CD4-positive, CD25-positive, alpha-beta regulatory T cell (primary cell): ENCODE results near the gene KIF19. TPM values are rescaled to one million over a fixed set of nuclear protein-coding genes. Genes with fewer than 3 reads are reported as not detected.

Experiments used
- ATAC-seq, 2 donors: fragments of 150-1000 bp; cut with Tn5 transposase; one replicate each; pipeline ENCODE4 v1.10.0; 2021; ENCODE audit warnings: low read depth in 2 of 2, moderate number of reproducible peaks in 2 of 2, moderate library complexity in 1 of 2
- DNase-seq, 3 donors: peaks; one replicate each; pipeline versions ENCODE4 v3.0.0 to v3.0.0-alpha.2; 2012 to 2022; ENCODE audit warnings: mixed read lengths in 1 of 3
- H3K27ac ChIP-seq: one replicate; pipeline ENCODE4 v1.7.0; 2013; ENCODE audit warnings: mild to moderate bottlenecking, low read length; ENCODE audit not compliant: insufficient read depth, poor library complexity, severe bottlenecking
- H3K27me3 ChIP-seq: one replicate; pipeline ENCODE4 v1.7.0; 2013; ENCODE audit warnings: low read length; ENCODE audit not compliant: control insufficient read depth, insufficient read depth
- H3K36me3 ChIP-seq: one replicate; pipeline ENCODE4 v1.7.0; 2013; ENCODE audit warnings: mild to moderate bottlenecking, low read length, moderate library complexity; ENCODE audit not compliant: control insufficient read depth, insufficient read depth
- H3K4me1 ChIP-seq: 2 replicates; pipeline ENCODE4 v1.7.0; 2013; ENCODE audit warnings: mild to moderate bottlenecking, low read length; ENCODE audit not compliant: insufficient read depth, control insufficient read depth, poor library complexity, severe bottlenecking
- H3K4me3 ChIP-seq: one replicate; pipeline ENCODE4 v1.7.0; 2013; ENCODE audit warnings: low read depth, mild to moderate bottlenecking, low read length, moderate library complexity
- H3K9me3 ChIP-seq, 2 experiments: 1 replicate in 1 of 2; 2 replicates in 1 of 2; pipeline ENCODE4 v1.7.0; 2013; ENCODE audit warnings: low read length in 2 of 2, mild to moderate bottlenecking in 1 of 2, moderate library complexity in 1 of 2; ENCODE audit not compliant: control insufficient read depth in 2 of 2
- H3K27ac Mint-ChIP-seq, 3 donors: one replicate each; pipeline ENCODE4 v1.8.0; 2020 to 2022; ENCODE audit warnings: mild to moderate bottlenecking in 3 of 3, mixed read lengths in 3 of 3, moderate library complexity in 2 of 3
- H3K27me3 Mint-ChIP-seq: one replicate; pipeline ENCODE4 v1.8.0; 2022; ENCODE audit warnings: mild to moderate bottlenecking, mixed read lengths
- H3K36me3 Mint-ChIP-seq: one replicate; pipeline ENCODE4 v1.8.0; 2020; ENCODE audit warnings: mixed read lengths
- H3K4me1 Mint-ChIP-seq, 4 donors: one replicate each; pipeline ENCODE4 v1.8.0; 2020 to 2022; ENCODE audit warnings: mixed read lengths in 4 of 4, mild to moderate bottlenecking in 1 of 4
- H3K4me3 Mint-ChIP-seq, 4 donors: one replicate each; pipeline ENCODE4 v1.8.0; 2020 to 2022; ENCODE audit warnings: mild to moderate bottlenecking in 4 of 4, mixed read lengths in 4 of 4, moderate library complexity in 3 of 4
- H3K9me3 Mint-ChIP-seq, 7 donors: one replicate each; pipeline ENCODE4 v1.8.0; 2020 to 2022; ENCODE audit warnings: mixed read lengths in 7 of 7, mild to moderate bottlenecking in 3 of 7, moderate library complexity in 2 of 7
- polyA plus RNA-seq, 4 donors: library from polyadenylated mRNA; unstranded; fragments of 300-500 nt; fragmentation: Illumina TruSeq; gene quantifications; one replicate each; pipeline ENCODE4 v1.2.3, GENCODE V29; 2021
- total RNA-seq: library from RNA; stranded (reverse); gene quantifications from one replicate; pipeline ENCODE4 v1.2.3, GENCODE V29; 2022

Gene KIF19
- total and polyA plus RNA-seq, 5 donors from 2014 or later: 1.2 to 1.8 (median 1.4) TPM

DNA sequence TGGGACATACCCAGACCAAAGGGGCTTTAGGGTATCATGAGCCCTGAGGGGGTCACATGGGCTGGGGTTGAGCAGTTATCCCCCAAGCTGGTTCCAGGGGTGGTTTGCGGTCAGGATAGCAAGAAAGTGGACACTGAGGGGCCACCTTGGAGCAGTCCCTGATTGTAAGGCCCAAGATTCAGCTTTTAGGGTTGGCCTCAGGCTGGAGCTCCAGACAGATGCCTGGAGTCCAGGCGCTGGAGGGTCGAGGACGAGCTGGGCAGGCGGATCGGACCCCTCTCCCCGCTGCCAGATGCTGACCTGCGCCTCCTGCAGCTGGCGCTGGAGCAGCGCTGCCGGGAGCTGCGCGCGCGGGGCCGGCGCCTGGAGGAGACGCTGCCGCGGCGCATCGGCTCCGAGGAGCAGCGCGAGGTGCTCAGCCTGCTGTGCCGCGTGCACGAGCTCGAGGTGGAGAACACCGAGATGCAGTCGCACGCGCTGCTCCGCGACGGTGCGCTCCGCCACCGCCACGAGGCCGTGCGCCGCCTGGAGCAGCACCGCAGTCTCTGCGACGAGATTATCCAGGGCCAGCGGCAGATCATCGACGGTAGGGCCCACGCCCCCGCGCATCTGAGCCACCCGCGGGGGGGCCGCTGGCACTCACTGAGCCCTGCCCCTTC is 25.7 kb downstream of the KIF19 start:
- DNase-seq: peak in 1 of 3 donors; percentile 30
- Histone ChIP-seq H3K9me3 (no peaks in the 10 kb centered on the region), H3K27ac (no peak overlapping the region), H3K4me3 (no peak overlapping the region), H3K4me1 (no peaks in the 10 kb centered on the region), H3K36me3 (no peaks in the 10 kb centered on the region), H3K27me3 (peaks cover 9% of the 10 kb centered on the region)
- H3K4me3 Mint-ChIP-seq: no peak overlapping the region
- no peak for ATAC-seq
- H3K9me3 Mint-ChIP-seq: no peaks in the 10 kb centered on the region
- peaks cover 0 to 11% (median 4%) of the 10 kb centered on the region in 4 donors for H3K4me1 Mint-ChIP-seq
- H3K27me3 Mint-ChIP-seq: peaks cover 54% of the 10 kb centered on the region
- H3K27ac Mint-ChIP-seq: no peak overlapping the region
- H3K36me3 Mint-ChIP-seq: no peaks in the 10 kb centered on the region

DNA sequence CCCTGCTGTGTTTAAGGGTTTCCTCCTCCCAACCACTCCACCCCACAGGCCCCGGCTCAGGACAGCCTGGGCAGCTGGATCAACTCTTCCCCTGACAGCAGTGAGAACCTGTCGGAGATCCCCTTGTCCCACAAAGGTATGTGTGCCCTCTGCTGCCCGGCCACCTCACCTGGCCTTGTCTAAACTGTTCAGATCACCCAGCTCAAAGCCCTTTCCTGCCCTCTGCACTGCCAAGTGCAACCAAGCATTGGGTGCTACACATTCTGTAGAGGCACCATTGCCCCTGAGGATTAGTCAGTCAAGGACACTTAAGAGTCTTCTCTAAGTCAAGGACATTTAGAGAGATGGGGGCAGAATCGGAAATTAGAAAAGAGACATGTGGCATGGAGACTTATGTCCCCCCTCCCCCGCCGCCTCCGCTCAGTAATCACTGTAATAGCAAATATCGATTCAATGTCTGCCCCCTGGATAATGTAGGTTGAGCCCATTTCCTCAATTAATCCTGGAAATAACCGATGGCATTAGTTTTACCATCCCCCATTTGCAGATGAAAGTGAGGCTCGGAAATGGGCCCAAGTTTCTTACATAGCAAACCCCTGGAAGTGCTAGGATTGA is 27.5 kb downstream of the KIF19 start:
- no peak overlapping the region for H3K27ac Mint-ChIP-seq
- no peaks in the 10 kb centered on the region for H3K36me3 Mint-ChIP-seq
- H3K27ac ChIP-seq: no peak overlapping the region
- no peaks in the 10 kb centered on the region for H3K36me3 ChIP-seq
- H3K9me3 Mint-ChIP-seq: peaks cover 0 to 1% (median 0%) of the 10 kb centered on the region in 7 donors
- H3K9me3 ChIP-seq: no peaks in the 10 kb centered on the region
- H3K4me3 ChIP-seq: no peak overlapping the region
- H3K27me3 ChIP-seq: peaks cover 14% of the 10 kb centered on the region
- no peak for ATAC-seq
- H3K4me1 Mint-ChIP-seq: peaks cover 0 to 15% (median 6%) of the 10 kb centered on the region in 4 donors
- peaks cover 63% of the 10 kb centered on the region for H3K27me3 Mint-ChIP-seq
- DNase-seq: no peak
- peaks cover 7% of the 10 kb centered on the region for H3K4me1 ChIP-seq
- H3K4me3 Mint-ChIP-seq: peak overlapping the region in 1 of 4 donors; percentile 21

DNA sequence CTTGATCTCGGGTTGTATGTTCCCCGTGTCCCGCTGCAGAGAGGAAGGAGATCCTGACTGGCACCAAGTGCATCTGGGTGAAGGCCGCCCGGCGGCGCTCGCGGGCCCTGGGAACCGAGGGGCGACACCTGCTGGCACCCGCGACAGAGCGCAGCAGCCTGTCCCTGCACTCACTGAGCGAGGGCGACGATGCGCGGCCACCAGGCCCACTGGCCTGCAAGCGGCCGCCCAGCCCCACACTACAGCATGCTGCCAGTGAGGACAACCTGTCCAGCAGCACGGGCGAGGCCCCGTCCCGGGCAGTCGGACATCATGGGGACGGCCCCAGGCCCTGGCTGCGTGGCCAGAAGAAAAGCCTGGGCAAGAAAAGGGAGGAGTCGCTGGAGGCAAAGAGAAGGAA is 28.1 kb downstream of the KIF19 start:
- Histone ChIP-seq H3K27ac (no peak overlapping the region), H3K4me3 (no peak overlapping the region), H3K4me1 (peaks cover 7% of the 10 kb centered on the region), H3K36me3 (no peaks in the 10 kb centered on the region), H3K9me3 (no peaks in the 10 kb centered on the region), H3K27me3 (peaks cover 17% of the 10 kb centered on the region)
- H3K4me3 Mint-ChIP-seq: peak overlapping the region in 1 of 4 donors; percentile 21
- H3K27me3 Mint-ChIP-seq: peaks cover 64% of the 10 kb centered on the region
- H3K27ac Mint-ChIP-seq: no peak overlapping the region
- ATAC-seq (peak; percentile 40 to 52), DNase-seq (peak in 2 of 3 donors; percentile 29 to 67)
- H3K9me3 Mint-ChIP-seq: peaks cover 0 to 1% (median 0%) of the 10 kb centered on the region in 7 donors
- H3K4me1 Mint-ChIP-seq: peaks cover 0 to 16% (median 8%) of the 10 kb centered on the region in 4 donors
- no peaks in the 10 kb centered on the region for H3K36me3 Mint-ChIP-seq

DNA sequence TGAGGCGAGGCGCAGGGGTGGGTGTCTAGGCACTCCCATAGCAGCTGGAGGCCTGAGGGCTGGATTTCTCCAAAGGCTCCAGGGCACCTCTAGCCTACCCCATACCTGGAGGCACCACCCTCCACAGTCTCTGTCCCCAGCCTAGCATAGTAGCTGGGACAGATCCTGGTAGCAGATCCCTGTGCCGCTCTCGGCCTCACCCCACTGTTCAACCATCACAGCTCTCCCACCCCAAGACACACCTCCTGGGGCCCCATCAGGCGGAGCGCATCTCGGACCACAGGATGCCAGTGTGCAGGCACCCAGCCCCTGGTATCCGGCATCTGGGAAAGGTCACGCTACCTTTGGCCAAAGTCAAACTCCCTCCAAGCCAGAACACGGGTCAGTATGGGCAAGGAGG is 28.5 kb downstream of the KIF19 start:
- Histone ChIP-seq H3K27ac (no peak overlapping the region), H3K4me1 (peaks cover 7% of the 10 kb centered on the region), H3K27me3 (peaks cover 17% of the 10 kb centered on the region), H3K4me3 (no peak overlapping the region), H3K9me3 (no peaks in the 10 kb centered on the region), H3K36me3 (no peaks in the 10 kb centered on the region)
- no peak overlapping the region for H3K27ac Mint-ChIP-seq
- H3K9me3 Mint-ChIP-seq: peaks cover 0 to 1% (median 0%) of the 10 kb centered on the region in 7 donors
- peaks cover 0 to 16% (median 8%) of the 10 kb centered on the region in 4 donors for H3K4me1 Mint-ChIP-seq
- ATAC-seq (no peak), DNase-seq (no peak)
- H3K4me3 Mint-ChIP-seq: no peak overlapping the region
- peaks cover 65% of the 10 kb centered on the region for H3K27me3 Mint-ChIP-seq
- H3K36me3 Mint-ChIP-seq: no peaks in the 10 kb centered on the region

DNA sequence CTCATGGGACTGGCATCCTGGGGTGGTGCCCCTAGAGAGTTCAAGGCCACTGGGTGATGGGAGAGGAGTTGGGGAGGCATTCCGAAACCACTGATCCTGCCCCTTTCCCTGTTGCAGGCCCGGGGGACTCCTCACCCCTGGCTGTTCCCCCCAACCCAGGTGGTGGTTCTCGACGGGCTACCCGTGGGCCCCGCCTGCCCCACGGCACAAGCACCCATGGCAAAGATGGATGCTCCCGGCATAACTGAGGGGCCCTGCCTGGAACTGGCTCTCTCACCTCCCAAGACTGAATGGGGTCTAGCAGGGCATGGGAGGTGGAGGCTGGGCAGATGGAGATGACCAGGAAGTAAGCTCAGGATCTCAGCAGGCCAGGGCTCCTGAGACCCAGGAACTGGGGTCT is 29.0 kb downstream of the KIF19 start:
- Mint-ChIP-seq H3K4me3 (peak overlapping the region in 1 of 4 donors; percentile 21), H3K4me1 (peaks cover 0 to 16% (median 8%) of the 10 kb centered on the region in 4 donors), H3K36me3 (no peaks in the 10 kb centered on the region), H3K9me3 (peaks cover 0 to 1% (median 0%) of the 10 kb centered on the region in 7 donors), H3K27ac (no peak overlapping the region), H3K27me3 (peaks cover 65% of the 10 kb centered on the region)
- Histone ChIP-seq H3K27ac (no peak overlapping the region), H3K4me1 (peaks cover 7% of the 10 kb centered on the region), H3K27me3 (peaks cover 17% of the 10 kb centered on the region), H3K9me3 (no peaks in the 10 kb centered on the region), H3K36me3 (no peaks in the 10 kb centered on the region), H3K4me3 (no peak overlapping the region)
- ATAC-seq (no peak), DNase-seq (no peak)

DNA sequence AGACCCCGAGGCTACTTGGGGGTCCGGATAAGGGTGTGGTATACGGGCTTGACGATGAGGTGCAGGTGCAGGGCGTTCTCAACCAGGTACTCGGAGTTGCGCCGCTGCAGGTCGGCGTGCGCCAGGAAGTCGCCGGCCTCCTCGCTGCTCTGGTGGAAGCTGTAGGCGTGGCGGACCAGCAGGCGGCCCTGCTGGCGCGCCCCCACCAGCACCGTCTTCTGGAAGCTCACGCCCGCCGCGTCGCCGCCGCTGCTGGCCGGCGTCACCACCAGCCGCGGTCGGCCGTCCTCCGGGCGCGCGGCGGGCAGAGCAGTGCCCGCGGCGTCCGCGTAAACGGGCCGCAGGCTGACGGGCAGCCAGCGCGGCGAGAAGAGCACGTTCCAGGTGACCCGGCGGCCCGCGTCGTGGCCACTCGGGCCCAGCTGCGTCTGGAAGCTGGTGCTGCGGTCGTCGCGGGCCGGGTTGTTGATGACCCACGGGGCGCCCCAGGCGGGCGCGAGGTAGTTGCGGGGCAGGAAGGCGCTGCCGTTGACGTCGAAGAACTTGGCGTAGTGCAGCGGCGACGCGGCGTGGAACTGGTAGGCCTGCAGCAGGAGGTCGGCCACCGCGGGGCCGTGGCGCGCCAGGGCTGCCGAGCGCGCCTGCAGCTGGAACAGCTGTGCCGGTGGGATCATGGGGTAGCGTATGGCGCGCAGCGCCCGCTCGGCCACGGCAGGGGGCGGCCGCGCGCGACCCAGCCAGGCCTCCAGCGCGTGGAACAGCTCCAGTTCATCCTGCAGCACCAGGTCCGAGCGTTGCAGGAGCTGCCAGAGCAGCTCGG is 30.8 kb downstream of the KIF19 start:
- H3K4me1 Mint-ChIP-seq: peaks cover 0 to 17% (median 8%) of the 10 kb centered on the region in 4 donors
- H3K36me3 Mint-ChIP-seq: no peaks in the 10 kb centered on the region
- Histone ChIP-seq H3K27me3 (peaks cover 17% of the 10 kb centered on the region), H3K9me3 (no peaks in the 10 kb centered on the region), H3K4me3 (no peak overlapping the region), H3K4me1 (peaks cover 7% of the 10 kb centered on the region), H3K36me3 (no peaks in the 10 kb centered on the region), H3K27ac (no peak overlapping the region)
- peaks cover 0 to 1% (median 0%) of the 10 kb centered on the region in 7 donors for H3K9me3 Mint-ChIP-seq
- H3K27ac Mint-ChIP-seq: no peak overlapping the region
- H3K27me3 Mint-ChIP-seq: peaks cover 63% of the 10 kb centered on the region
- ATAC-seq: peak; percentile 25 to 36
- peak in 1 of 3 donors; percentile 43 for DNase-seq
- peak overlapping the region in 1 of 4 donors; percentile 39 for H3K4me3 Mint-ChIP-seq

DNA sequence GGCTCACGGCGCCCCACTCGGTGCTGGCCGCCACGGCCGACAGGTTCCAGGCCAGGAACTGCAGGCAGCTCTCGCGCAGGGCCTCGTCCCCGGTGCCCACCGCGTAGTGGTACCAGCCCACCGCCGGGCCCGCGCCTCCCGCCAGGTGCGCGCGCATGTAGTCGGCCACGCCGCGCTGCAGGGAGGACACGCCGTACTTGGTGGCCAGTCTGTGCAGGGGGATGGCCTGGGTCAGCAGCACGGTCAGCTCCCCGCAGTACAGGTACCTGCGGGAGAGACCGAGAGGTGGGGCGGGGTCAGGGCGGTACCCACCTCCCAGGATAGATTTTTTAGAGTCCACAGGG is 31.4 kb downstream of the KIF19 start:
- peaks cover 17% of the 10 kb centered on the region for H3K27me3 ChIP-seq
- no peak overlapping the region for H3K4me3 ChIP-seq
- H3K27ac ChIP-seq: no peak overlapping the region
- Mint-ChIP-seq H3K36me3 (no peaks in the 10 kb centered on the region), H3K4me3 (peak overlapping the region in 1 of 4 donors; percentile 61), H3K27ac (no peak overlapping the region), H3K4me1 (peaks cover 0 to 19% (median 8%) of the 10 kb centered on the region in 4 donors), H3K27me3 (peaks cover 62% of the 10 kb centered on the region), H3K9me3 (peaks cover 0 to 1% (median 0%) of the 10 kb centered on the region in 7 donors)
- no peaks in the 10 kb centered on the region for H3K36me3 ChIP-seq
- ATAC-seq (no peak), DNase-seq (no peak)
- H3K4me1 ChIP-seq: peaks cover 7% of the 10 kb centered on the region
- no peaks in the 10 kb centered on the region for H3K9me3 ChIP-seq
